NT2/D1 (cell line): Measurements from ENCODE around the gene ZDHHC8.

Experiments
- DNase-seq: peaks from one replicate; pipeline ENCODE4 v3.0.0-alpha.2; 2011; ENCODE audit warnings: low read depth, low spot score
- H3K27me3 ChIP-seq: 2 replicates; pipeline ENCODE4 v1.6.0; 2011; ENCODE audit warnings: mild to moderate bottlenecking; ENCODE audit not compliant: insufficient read length, insufficient read depth
- H3K36me3 ChIP-seq: 2 replicates; pipeline ENCODE4 v1.6.1; 2011; ENCODE audit warnings: mild to moderate bottlenecking, low read length, mixed read lengths; ENCODE audit not compliant: insufficient read depth, insufficient read length
- H3K4me1 ChIP-seq: 2 replicates; pipeline ENCODE4 v1.5.1; 2011; ENCODE audit not compliant: insufficient read depth, insufficient read length
- H3K4me3 ChIP-seq: 2 replicates; pipeline ENCODE4 v1.5.1; 2011; ENCODE audit warnings: low read depth; ENCODE audit not compliant: insufficient read length
- H3K9ac ChIP-seq: 2 replicates; pipeline ENCODE4 v1.6.0; 2011; ENCODE audit warnings: low read depth; ENCODE audit not compliant: insufficient read length
- H3K9me3 ChIP-seq: 2 replicates; pipeline ENCODE4 v1.5.1; 2011; ENCODE audit warnings: mild to moderate bottlenecking, low read length; ENCODE audit not compliant: insufficient read depth
- SUZ12 ChIP-seq: IDR thresholded peaks from 2 replicates; pipeline ENCODE4 v1.6.1; 2011; ENCODE audit not compliant: insufficient read length, insufficient read depth; ENCODE audit errors: extremely low read depth
- YY1 ChIP-seq: IDR thresholded peaks from 2 replicates; pipeline ENCODE4 v1.6.1; 2011; ENCODE audit not compliant: insufficient read length, insufficient read depth
- ZNF274 ChIP-seq: IDR thresholded peaks from 2 replicates; pipeline ENCODE4 v1.6.1; 2011; ENCODE audit warnings: mild to moderate bottlenecking, low read depth, low read length

Gene ZDHHC8

DNA sequence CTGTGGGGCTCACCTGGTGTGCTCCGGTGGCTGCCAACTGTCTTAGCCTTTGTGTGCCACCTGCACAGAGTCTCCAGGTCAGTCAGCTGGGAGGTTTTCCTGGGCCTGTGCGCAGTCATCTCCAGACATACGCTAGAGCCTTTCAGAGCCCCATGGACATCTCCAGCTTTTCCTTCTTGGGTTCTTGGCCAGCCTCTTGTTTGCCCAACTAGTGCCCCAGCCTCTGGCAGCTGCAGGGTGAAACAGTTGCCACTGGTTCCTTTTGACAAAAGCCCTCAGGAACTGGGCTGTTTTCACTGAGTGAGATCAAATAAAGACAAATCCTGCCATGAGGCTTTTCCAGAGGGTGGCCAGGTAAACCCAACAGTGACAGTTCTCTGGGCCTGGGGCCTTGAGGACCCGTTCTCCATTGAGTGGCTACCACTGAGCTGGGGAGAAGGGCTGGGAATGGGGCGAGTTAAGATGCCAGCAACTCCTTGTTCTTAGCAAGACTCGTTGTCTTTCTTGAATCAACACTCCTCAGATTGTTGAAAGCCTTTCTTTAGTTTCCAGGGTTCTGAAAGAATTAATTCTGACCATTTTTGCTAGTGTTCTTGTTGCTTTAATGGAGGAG lies 32.4 kb upstream of the ZDHHC8 start:
- no peak for TF ChIP-seq ZNF274
- TF ChIP-seq SUZ12: no peak
- no peak for TF ChIP-seq YY1
- Histone ChIP-seq H3K27me3 (no peaks in the 10 kb centered on the region), H3K9ac (no peak overlapping the region), H3K4me1 (peaks cover 2% of the 10 kb centered on the region), H3K9me3 (no peaks in the 10 kb centered on the region), H3K4me3 (no peak overlapping the region), H3K36me3 (peaks cover 81% of the 10 kb centered on the region)
- DNase-seq: no peak

DNA sequence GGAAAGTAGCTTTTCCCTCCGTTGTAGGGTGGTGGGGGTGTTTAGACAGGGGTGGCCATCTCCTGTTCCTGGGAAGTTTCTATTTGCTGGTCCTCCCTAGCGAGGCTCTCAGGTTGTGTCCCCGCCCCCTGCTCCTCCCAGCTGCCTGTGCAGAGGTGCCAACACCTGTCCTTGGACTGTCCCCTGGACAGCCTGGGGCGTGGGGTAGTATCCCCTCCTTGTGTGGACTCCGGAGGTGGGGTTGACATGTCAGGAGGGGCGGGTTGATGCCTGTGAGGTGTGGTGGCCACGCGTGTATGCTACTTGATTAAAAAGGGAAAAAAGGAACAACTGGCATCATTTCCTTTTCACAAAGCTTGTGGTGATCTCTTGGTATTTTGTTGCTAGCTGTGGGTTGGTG lies 30.0 kb upstream of the ZDHHC8 start:
- Histone ChIP-seq H3K9me3 (no peaks in the 10 kb centered on the region), H3K36me3 (peaks cover 81% of the 10 kb centered on the region), H3K4me3 (no peak overlapping the region), H3K4me1 (peaks cover 2% of the 10 kb centered on the region), H3K27me3 (no peaks in the 10 kb centered on the region), H3K9ac (no peak overlapping the region)
- no peak for DNase-seq
- TF ChIP-seq YY1 (no peak), SUZ12 (no peak), ZNF274 (no peak)

DNA sequence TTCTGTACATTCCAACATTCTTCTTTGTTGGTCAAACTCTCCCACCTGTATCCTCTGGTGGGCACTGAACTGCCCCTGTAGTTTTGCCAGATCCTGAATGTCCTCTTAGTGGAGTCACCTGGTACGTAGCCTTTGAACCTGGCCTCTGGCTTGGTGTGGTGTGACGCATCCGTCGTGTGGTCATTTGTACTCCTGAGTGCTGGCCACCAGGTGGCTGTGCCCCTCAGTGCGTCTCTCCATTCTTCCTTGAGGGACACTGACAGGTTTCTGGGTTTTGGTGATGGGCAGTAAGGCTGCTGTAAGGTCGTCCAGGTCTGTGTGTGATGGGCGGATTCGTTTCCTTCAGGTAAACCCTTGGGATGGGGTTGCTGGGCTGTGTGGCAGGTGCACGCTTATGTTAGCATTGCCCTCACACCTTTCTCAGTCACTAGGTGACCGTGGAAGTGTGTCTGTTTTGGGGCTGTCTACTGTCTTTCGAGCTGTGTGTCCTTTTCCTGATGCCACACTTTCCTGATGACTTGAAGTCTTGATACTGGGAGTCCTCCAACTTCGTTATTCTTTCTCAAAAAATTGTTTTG lies 29.3 kb upstream of the ZDHHC8 start:
- H3K36me3 ChIP-seq: peaks cover 82% of the 10 kb centered on the region
- no peak for DNase-seq

DNA sequence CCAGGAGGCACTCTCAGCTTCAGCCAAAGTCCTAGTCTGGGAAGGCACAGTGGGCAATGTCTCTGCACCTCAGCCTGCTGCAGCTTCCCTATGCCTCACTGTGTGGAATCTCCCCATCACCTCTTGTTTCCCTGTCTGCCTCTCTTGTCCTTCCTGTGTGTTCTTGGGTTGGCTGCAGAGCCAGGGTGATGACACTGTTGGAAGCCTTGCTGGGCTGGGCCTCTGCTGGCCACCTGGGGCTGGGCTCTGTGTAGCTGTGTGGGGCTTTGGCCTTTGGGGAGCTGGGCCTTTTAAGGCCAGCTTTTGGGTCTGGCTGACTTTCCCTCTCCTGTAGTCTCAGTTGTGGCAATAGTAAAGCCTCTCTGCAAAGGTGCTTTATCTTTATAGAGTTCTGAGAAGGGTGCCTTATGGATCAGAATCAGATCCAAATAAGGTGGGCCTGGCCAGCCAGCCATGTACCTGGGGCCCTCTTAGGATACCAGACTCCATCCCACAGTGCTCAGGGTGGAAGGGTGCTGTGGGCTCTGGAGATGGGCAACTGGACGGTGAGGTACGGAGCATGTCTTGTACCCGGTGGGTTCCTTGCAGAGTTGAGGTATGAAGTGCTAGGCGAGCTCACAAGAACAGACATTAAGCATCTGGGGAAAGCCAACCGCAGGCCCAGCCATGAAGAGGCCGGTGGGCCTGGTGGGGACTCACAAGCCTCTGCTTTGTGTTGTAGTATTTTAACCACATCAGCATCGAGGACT lies 26.0 kb upstream of the ZDHHC8 start:
- Histone ChIP-seq H3K36me3 (peaks cover 89% of the 10 kb centered on the region), H3K9ac (no peak overlapping the region), H3K4me1 (no peaks in the 10 kb centered on the region), H3K4me3 (no peak overlapping the region), H3K27me3 (no peaks in the 10 kb centered on the region), H3K9me3 (no peaks in the 10 kb centered on the region)
- TF ChIP-seq YY1 (no peak), ZNF274 (no peak), SUZ12 (no peak)
- no peak for DNase-seq

More for the DNA sequence above, 29.3 kb upstream of the ZDHHC8 start:
- no peak for TF ChIP-seq ZNF274
- TF ChIP-seq YY1: no peak
- TF ChIP-seq SUZ12: no peak
- Histone ChIP-seq H3K4me3 (no peak overlapping the region), H3K9ac (no peak overlapping the region), H3K4me1 (peaks cover 2% of the 10 kb centered on the region), H3K27me3 (no peaks in the 10 kb centered on the region), H3K9me3 (no peaks in the 10 kb centered on the region)

DNA sequence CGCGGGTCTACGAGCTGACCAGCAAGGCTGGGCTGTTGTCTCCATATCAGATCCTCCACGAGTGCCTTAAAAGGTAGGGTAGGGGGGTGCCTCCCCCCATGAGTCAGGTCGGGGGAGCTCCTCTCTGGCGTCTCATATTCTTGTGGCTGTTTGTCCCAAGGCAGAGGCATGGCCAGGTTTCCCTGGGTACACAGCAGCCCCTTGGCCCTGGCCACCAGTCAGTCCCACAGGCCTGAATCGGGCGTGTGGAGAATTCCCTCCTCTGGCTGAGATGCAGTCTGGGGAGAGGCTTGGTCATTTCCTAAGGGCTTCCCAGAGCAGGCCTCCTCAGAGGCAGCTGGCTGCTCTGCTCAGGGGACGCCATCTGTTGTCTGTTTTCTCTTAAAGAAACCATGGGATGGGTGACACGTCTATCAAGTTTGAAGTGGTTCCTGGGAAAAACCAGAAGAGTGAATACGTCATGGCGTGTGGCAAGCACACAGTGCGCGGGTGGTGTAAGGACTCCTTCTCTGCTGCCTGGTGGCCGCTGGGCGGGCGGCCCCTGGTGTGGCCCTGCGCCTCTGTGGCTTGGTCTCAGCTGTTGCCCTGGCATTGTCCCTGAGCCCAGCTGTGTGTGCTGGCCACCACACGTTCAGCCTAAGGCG lies 25.3 kb upstream of the ZDHHC8 start:
- no peaks in the 10 kb centered on the region for H3K4me1 ChIP-seq
- H3K4me3 ChIP-seq: no peak overlapping the region
- DNase-seq: no peak
- H3K9me3 ChIP-seq: no peaks in the 10 kb centered on the region
- H3K27me3 ChIP-seq: no peaks in the 10 kb centered on the region
- H3K36me3 ChIP-seq: peaks cover 91% of the 10 kb centered on the region
- TF ChIP-seq ZNF274 (no peak), SUZ12 (no peak), YY1 (no peak)
- H3K9ac ChIP-seq: no peak overlapping the region

DNA sequence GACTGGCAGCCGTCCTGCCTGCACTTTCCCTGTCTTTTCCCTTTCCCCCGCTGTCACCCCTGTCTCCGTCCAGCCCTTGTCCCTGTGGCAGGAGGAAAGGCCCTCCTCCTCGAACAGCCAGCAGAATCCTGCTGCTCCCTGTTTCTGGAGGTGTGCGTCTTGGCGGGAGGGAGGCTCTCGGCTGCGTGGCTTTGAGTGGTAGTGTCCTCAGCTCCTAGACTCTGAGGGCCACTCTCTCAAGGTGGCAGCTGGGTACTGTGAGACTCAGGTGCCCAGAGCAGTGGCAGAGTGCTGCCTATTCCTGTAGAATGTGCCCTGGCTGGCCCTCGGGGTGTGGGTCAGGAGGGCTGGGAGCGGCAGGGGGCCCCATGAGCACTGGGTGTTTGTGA lies 24.8 kb upstream of the ZDHHC8 start:
- Histone ChIP-seq H3K4me1 (peaks cover 2% of the 10 kb centered on the region), H3K27me3 (no peaks in the 10 kb centered on the region), H3K4me3 (no peak overlapping the region), H3K9ac (no peak overlapping the region), H3K36me3 (peaks cover 90% of the 10 kb centered on the region), H3K9me3 (no peaks in the 10 kb centered on the region)
- DNase-seq: no peak
- TF ChIP-seq ZNF274 (no peak), YY1 (no peak), SUZ12 (no peak)

DNA sequence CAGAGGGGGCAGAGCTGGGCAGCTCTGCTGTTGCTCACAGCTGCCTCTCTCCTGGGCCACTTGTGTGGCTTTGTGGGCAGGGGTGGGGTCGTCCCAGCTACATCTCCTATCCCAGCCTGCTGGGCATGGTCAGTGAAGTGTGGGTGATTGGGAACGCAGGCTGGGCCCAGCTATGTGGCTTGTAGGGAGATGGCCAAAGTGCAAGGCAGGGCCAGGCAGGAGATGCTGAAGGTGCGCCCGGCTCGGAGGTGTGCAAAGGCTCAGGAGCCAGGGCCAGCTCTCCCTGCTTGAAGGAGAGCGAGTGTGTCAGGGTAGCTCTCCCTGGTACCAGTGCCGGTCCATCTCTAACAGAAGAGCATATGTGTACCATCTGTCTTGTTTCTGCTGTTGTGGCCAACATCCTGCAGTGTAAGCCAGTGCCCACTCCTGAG lies 24.1 kb upstream of the ZDHHC8 start:
- TF ChIP-seq YY1: no peak
- no peak for TF ChIP-seq ZNF274
- TF ChIP-seq SUZ12: no peak
- DNase-seq: no peak
- Histone ChIP-seq H3K4me1 (peaks cover 2% of the 10 kb centered on the region), H3K4me3 (no peak overlapping the region), H3K36me3 (peaks cover 90% of the 10 kb centered on the region), H3K9ac (no peak overlapping the region), H3K9me3 (no peaks in the 10 kb centered on the region), H3K27me3 (no peaks in the 10 kb centered on the region)
